ENCODE data around the gene HTR5A.

The HTR5A gene

DNA sequence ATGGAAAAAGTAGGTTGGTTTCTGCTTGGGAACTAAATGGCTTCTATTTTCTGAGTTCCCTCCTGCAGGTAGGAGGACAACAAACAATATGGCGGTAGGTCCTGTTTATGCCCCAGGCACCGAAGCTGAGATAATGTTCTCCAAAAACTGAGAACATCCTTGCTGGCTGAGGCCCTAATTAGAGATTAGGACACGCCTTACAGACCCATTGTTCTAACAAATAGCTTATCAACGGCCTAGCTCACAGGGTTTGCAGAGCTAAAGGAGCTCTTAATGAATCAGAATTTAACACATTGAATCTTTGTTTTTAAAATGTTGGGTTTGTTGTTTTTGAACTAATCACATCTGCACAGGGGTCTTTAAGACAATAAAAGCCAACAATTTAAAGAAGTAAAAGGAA is 37.0 kb downstream of the HTR5A start:
- Mint-ChIP-seq H3K36me3 (ENCODE audit: low read depth) (no peaks in the 10 kb centered on the region), H3K4me3 (no peak overlapping the region), H3K9me3 (no peaks in the 10 kb centered on the region), H3K4me1 (no peaks in the 10 kb centered on the region), H3K27ac (no peak overlapping the region), H3K27me3 (peaks cover 10% of the 10 kb centered on the region)
- DNase-seq = no peak
- ATAC-seq = no peak

- Mint-ChIP-seq H3K27ac (no peak overlapping the region), H3K9me3 (no peaks in the 10 kb centered on the region), H3K27me3 (peaks cover 10% of the 10 kb centered on the region), H3K4me3 (no peak overlapping the region), H3K4me1 (no peaks in the 10 kb centered on the region), H3K36me3 (ENCODE audit: low read depth) (no peaks in the 10 kb centered on the region)
- DNase-seq = no peak
- no peak for ATAC-seq
Observed at GRCh38 chr7:155108144-155108901, 38.2 kb downstream of the HTR5A start.

GRCh38 chr7:155109121-155109520 is 39.0 kb downstream of the HTR5A start:
- H3K36me3 Mint-ChIP-seq (ENCODE audit: low read depth) = no peaks in the 10 kb centered on the region
- H3K9me3 Mint-ChIP-seq = no peaks in the 10 kb centered on the region
- ATAC-seq = no peak
- H3K27ac Mint-ChIP-seq = no peak overlapping the region
- no peak overlapping the region for H3K4me3 Mint-ChIP-seq
- H3K27me3 Mint-ChIP-seq = peaks cover 10% of the 10 kb centered on the region
- no peak for DNase-seq
- H3K4me1 Mint-ChIP-seq = no peaks in the 10 kb centered on the region

DNA sequence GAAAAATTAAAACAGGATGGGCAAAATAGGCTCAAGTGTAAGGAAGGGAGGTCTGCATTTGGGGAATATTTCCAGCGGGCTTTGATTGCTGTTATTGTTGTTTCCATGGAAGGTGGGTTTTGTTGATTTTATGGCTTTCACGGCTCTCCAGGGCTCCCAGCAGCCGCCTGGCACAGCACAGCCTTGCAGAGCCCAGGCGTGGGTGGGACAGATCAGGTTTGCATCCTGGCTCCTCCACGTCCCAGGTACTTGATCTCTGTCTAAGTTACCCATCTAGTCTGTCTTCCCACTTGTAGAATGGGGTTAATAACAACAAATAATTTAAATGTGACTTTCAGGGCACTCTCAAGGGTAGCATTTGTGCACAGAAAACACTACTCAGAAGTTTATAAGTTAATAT is 45.2 kb downstream of the HTR5A start:
- Mint-ChIP-seq H3K36me3 (ENCODE audit: low read depth) (no peaks in the 10 kb centered on the region), H3K9me3 (peaks cover 11% of the 10 kb centered on the region), H3K27me3 (peaks cover 8% of the 10 kb centered on the region), H3K4me3 (no peak overlapping the region), H3K27ac (no peak overlapping the region), H3K4me1 (no peaks in the 10 kb centered on the region)
- no peak for ATAC-seq
- no peak for DNase-seq

- Mint-ChIP-seq H3K36me3 (ENCODE audit: low read depth) (no peaks in the 10 kb centered on the region), H3K27ac (no peak overlapping the region), H3K9me3 (peaks cover 11% of the 10 kb centered on the region), H3K4me3 (no peak overlapping the region), H3K27me3 (peaks cover 6% of the 10 kb centered on the region), H3K4me1 (no peaks in the 10 kb centered on the region)
- DNase-seq = no peak
- ATAC-seq = no peak
Observed at GRCh38 chr7:155119801-155120382, 49.8 kb downstream of the HTR5A start.

DNA sequence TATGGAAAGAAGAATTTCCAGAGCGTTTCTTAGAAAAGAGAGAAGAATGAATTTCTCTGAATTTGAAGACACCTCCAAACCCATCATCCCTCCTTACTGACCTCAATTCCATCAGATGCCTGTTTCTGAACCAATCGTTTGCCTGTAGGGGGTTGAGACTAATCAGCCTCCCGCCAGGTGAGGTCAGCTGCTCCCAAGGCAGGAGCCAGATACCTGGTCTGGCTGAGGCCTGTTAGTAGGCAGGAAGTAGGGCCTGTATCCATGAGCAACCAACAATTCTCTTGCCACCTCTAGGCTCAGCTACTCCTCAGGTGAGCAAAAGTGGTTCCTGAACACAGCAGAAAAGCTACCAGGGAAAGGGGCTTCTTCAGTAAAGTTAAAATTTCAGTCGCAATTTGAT is 50.3 kb downstream of the HTR5A start:
- H3K9me3 Mint-ChIP-seq = peaks cover 11% of the 10 kb centered on the region
- peaks cover 6% of the 10 kb centered on the region for H3K27me3 Mint-ChIP-seq
- no peaks in the 10 kb centered on the region for H3K36me3 Mint-ChIP-seq (ENCODE audit: low read depth)
- H3K27ac Mint-ChIP-seq = no peak overlapping the region
- H3K4me3 Mint-ChIP-seq = no peak overlapping the region
- ATAC-seq = no peak
- no peaks in the 10 kb centered on the region for H3K4me1 Mint-ChIP-seq
- no peak for DNase-seq

DNA sequence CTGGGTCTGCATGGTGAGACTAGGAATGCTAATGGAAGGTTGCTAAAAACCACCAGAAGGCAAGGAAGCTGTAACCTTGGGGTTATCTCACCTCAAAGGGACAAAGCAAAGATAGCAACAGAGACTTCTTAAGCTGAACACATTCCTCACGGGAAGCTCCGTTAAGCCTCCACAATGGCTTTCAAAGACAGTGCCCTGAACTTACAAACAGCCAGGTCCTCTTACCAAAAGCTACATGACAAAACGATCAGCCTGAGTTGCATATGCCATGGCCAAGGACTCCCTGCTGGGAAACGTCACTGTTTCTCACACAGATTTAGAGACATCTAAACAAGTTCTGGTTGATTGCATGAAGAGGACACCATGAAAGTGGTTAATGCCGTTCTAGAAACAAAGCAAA is 52.7 kb downstream of the HTR5A start:
- H3K4me3 Mint-ChIP-seq = no peak overlapping the region
- peaks cover 6% of the 10 kb centered on the region for H3K9me3 Mint-ChIP-seq
- H3K36me3 Mint-ChIP-seq (ENCODE audit: low read depth) = no peaks in the 10 kb centered on the region
- ATAC-seq (no peak), DNase-seq (no peak)
- H3K27ac Mint-ChIP-seq = no peak overlapping the region
- peaks cover 3% of the 10 kb centered on the region for H3K27me3 Mint-ChIP-seq
- H3K4me1 Mint-ChIP-seq = no peaks in the 10 kb centered on the region

DNA sequence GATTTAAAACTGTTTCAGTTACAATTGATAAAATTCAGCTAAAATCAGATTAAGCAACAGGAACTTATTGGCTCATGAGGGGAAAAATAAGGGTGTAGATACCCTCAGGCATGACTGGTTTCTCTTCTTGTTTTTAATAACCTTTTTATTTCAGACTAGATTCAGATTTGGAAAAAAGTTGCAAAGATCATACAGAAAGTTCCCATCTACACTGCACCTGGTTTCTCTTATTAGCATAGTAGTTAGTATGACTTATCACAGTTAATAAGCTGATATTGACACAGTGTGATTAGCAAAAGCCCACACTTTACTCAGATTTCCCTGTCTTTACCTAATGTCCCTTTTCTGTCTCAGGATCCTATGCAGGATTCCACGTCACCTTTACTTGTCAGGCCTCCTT is 53.3 kb downstream of the HTR5A start:
- no peaks in the 10 kb centered on the region for H3K4me1 Mint-ChIP-seq
- DNase-seq (no peak), ATAC-seq (no peak)
- no peak overlapping the region for H3K4me3 Mint-ChIP-seq
- no peaks in the 10 kb centered on the region for H3K36me3 Mint-ChIP-seq (ENCODE audit: low read depth)
- H3K27me3 Mint-ChIP-seq = peaks cover 3% of the 10 kb centered on the region
- H3K27ac Mint-ChIP-seq = no peak overlapping the region
- H3K9me3 Mint-ChIP-seq = peaks cover 6% of the 10 kb centered on the region

DNA sequence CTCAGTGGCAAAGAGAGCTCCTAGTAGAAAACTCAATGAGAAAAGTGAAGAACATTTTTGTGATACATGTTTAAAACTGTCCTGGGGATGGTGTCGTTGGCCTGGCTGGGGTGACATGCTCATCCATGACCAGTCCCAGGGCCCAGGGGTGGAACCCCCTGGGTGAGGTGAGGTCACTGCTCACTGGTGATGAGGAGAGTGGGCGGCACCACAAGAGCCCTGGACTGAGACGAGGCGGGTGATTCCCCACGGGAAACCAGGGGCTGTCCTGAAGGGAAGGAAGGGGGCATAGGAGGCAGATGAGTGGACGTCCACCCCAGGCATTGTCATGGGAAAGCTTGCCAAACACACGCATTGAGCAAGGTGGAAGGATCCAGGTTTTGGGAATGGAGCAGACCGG is 54.6 kb downstream of the HTR5A start:
- Mint-ChIP-seq H3K4me3 (no peak overlapping the region), H3K36me3 (ENCODE audit: low read depth) (no peaks in the 10 kb centered on the region), H3K4me1 (no peaks in the 10 kb centered on the region), H3K27ac (no peak overlapping the region), H3K9me3 (peaks cover 5% of the 10 kb centered on the region), H3K27me3 (no peaks in the 10 kb centered on the region)
- no peak for ATAC-seq
- no peak for DNase-seq

GRCh38 chr7:155129186-155129585 is 59.1 kb downstream of the HTR5A start:
- Mint-ChIP-seq H3K36me3 (ENCODE audit: low read depth) (no peaks in the 10 kb centered on the region), H3K4me1 (no peaks in the 10 kb centered on the region), H3K27ac (no peak overlapping the region), H3K9me3 (no peaks in the 10 kb centered on the region), H3K27me3 (no peaks in the 10 kb centered on the region), H3K4me3 (no peak overlapping the region)
- no peak for ATAC-seq
- no peak for DNase-seq

GRCh38 chr7:155129789-155130188 is 59.7 kb downstream of the HTR5A start:
- Mint-ChIP-seq H3K4me3 (no peak overlapping the region), H3K27me3 (no peaks in the 10 kb centered on the region), H3K4me1 (no peaks in the 10 kb centered on the region), H3K36me3 (ENCODE audit: low read depth) (no peaks in the 10 kb centered on the region), H3K27ac (no peak overlapping the region), H3K9me3 (no peaks in the 10 kb centered on the region)
- ATAC-seq (no peak), DNase-seq (no peak)

DNA sequence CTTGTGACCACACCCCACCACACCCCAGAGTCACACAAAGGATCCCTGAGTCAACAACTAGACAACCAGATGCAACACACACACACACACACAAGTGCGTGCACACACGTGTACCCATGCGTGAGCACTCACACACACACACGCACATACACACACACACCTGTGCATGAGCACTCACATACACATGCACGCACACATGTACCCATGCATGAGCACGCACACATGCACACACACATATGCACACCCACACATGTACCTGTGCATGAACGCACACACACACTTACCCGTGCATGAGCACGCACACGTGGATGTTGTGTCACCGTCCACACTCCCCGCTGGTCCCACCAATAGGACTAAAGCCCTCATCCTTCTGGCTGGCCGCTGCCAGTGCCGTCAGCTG is 60.4 kb downstream of the HTR5A start:
- no peak overlapping the region for H3K4me3 Mint-ChIP-seq
- DNase-seq = no peak
- no peaks in the 10 kb centered on the region for H3K27me3 Mint-ChIP-seq
- no peaks in the 10 kb centered on the region for H3K36me3 Mint-ChIP-seq (ENCODE audit: low read depth)
- no peaks in the 10 kb centered on the region for H3K4me1 Mint-ChIP-seq
- H3K9me3 Mint-ChIP-seq = no peaks in the 10 kb centered on the region
- no peak overlapping the region for H3K27ac Mint-ChIP-seq
- no peak for ATAC-seq

- no peak for ATAC-seq
- no peak overlapping the region for H3K4me3 Mint-ChIP-seq
- H3K27ac Mint-ChIP-seq = no peak overlapping the region
- DNase-seq = no peak
- no peaks in the 10 kb centered on the region for H3K9me3 Mint-ChIP-seq
- H3K4me1 Mint-ChIP-seq = no peaks in the 10 kb centered on the region
- no peaks in the 10 kb centered on the region for H3K36me3 Mint-ChIP-seq (ENCODE audit: low read depth)
- no peaks in the 10 kb centered on the region for H3K27me3 Mint-ChIP-seq
Observed at GRCh38 chr7:155131090-155131489, 61.0 kb downstream of the HTR5A start.

DNA sequence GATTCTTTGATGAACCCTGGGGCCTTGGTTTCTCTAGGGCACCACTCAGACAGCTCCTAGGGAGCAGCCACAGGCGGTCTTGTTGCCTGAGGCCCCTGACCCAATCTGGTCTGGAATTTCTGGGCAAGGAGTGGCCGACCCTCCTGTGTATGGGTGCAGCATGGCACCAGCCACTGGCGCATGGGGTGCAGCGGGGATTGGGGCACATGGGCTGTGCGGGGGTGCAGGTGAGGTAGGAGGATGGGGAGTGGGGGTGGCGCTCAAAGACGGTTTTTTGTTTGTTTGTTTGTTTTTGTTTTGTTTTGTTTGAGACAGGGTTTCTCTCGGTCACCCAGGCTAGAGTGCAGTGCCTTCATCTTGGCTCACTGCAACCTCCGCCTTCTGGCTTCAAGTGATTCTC is 62.3 kb downstream of the HTR5A start:
- Mint-ChIP-seq H3K4me3 (no peak overlapping the region), H3K36me3 (ENCODE audit: low read depth) (no peaks in the 10 kb centered on the region), H3K9me3 (peaks cover 4% of the 10 kb centered on the region), H3K4me1 (no peaks in the 10 kb centered on the region), H3K27me3 (no peaks in the 10 kb centered on the region), H3K27ac (no peak overlapping the region)
- ATAC-seq (no peak), DNase-seq (no peak)

DNA sequence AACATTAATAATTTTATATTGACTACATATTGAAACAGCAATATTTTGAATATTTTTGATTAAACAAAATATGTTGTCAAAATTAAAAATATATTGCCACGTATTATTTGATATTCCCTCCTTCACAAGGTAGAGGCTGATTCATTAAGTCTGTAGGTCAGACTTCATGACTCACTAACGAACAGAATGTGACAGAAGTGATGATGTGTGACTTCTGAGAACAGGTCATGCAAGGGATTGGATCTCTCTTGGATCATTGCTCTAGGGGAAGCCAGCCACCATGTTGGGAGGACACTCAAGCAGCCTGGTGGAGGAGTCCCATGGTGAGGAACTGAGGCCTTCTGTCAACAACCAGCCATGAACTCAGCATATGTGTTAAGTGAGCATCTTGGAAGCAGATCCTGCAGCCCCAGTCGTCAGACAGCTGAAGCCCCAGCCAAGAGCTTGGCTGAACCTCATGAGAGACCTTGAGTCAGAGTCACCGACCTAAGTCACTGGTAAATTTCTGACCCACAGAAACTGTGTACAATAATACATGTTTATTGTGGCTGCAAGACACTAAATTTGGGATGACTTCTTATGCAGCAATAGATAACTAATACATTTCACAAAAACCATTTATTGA is 66.6 kb downstream of the HTR5A start:
- H3K27ac Mint-ChIP-seq = no peak overlapping the region
- no peaks in the 10 kb centered on the region for H3K36me3 Mint-ChIP-seq (ENCODE audit: low read depth)
- no peak overlapping the region for H3K4me3 Mint-ChIP-seq
- peaks cover 7% of the 10 kb centered on the region for H3K27me3 Mint-ChIP-seq
- ATAC-seq (no peak), DNase-seq (no peak)
- no peaks in the 10 kb centered on the region for H3K4me1 Mint-ChIP-seq
- peaks cover 7% of the 10 kb centered on the region for H3K9me3 Mint-ChIP-seq
